ENCODE measurements around the gene GRN. TPM values are rescaled to one million over a fixed set of nuclear protein-coding genes. Genes with fewer than 3 reads are reported as not detected.

The GRN gene
- total RNA-seq, 1 donor = 294 TPM

Other genes with a start within 250 kb of the GRN start
- 69.3 TPM for gene HDAC5, start 221.7 kb upstream of the GRN start, total RNA-seq
- 1.3 TPM for gene HROB, start 203.4 kb upstream of the GRN start, total RNA-seq
- not detected for gene ASB16, start 174.6 kb upstream of the GRN start, total RNA-seq
- 20.4 TPM for gene TMUB2, start 158.3 kb upstream of the GRN start, total RNA-seq
- 44.7 TPM for gene ATXN7L3, start 145.4 kb upstream of the GRN start, total RNA-seq
- 56.4 TPM for gene UBTF, start 125.6 kb upstream of the GRN start, total RNA-seq
- gene SLC4A1, start 77.2 kb upstream of the GRN start, total RNA-seq = 0.42 TPM
- 0.10 TPM for gene RUNDC3A, start 36.7 kb upstream of the GRN start, total RNA-seq
- 36.0 TPM for gene SLC25A39, start 20.5 kb upstream of the GRN start, total RNA-seq
- gene FAM171A2, start 18.6 kb downstream of the GRN start, total RNA-seq = 0.10 TPM
- 54.5 TPM for gene ITGA2B, start 44.3 kb downstream of the GRN start, total RNA-seq
- gene GPATCH8, start 158.1 kb downstream of the GRN start, total RNA-seq = 72.9 TPM
- gene FZD2, start 212.2 kb downstream of the GRN start, total RNA-seq = 0.84 TPM